HEK293T (cell line): ENCODE measurements around the gene IFT88.

Experiments
- ARNT ChIP-seq: fragments of 450-650 bp; IDR thresholded peaks from 2 replicates; pipeline ENCODE4 v1.6.1; 2017; ENCODE audit warnings: mild to moderate bottlenecking
- BHLHE40 ChIP-seq: fragments of 450-650 bp; IDR thresholded peaks from 2 replicates; pipeline ENCODE4 v1.6.1; 2016; ENCODE audit warnings: mild to moderate bottlenecking, moderate library complexity, borderline replicate concordance
- CTBP1 ChIP-seq: fragments of 450-650 bp; IDR thresholded peaks from 2 replicates; pipeline ENCODE4 v1.6.1; 2016; ENCODE audit warnings: borderline replicate concordance
- ELF4 ChIP-seq: fragments of 450-650 bp; IDR thresholded peaks from 2 replicates; pipeline ENCODE4 v1.6.1; 2017; ENCODE audit warnings: antibody characterized with exemption
- FOXA1 ChIP-seq: fragments of 450-650 bp; IDR thresholded peaks from 2 replicates; pipeline ENCODE4 v1.6.1; 2016; ENCODE audit warnings: mild to moderate bottlenecking
- FOXM1 ChIP-seq: fragments of 450-650 bp; IDR thresholded peaks from 2 replicates; pipeline ENCODE4 v1.6.1; 2017; ENCODE audit warnings: mild to moderate bottlenecking, borderline replicate concordance
- LEF1 ChIP-seq: fragments of 450-650 bp; IDR thresholded peaks from 2 replicates; pipeline ENCODE4 v1.6.1; 2017; ENCODE audit warnings: mild to moderate bottlenecking, borderline replicate concordance
- NFRKB ChIP-seq: fragments of 450-650 bp; IDR thresholded peaks from 2 replicates; pipeline ENCODE4 v1.6.1; 2016; ENCODE audit warnings: mild to moderate bottlenecking, moderate library complexity
- SP1 ChIP-seq: fragments of 450-650 bp; IDR thresholded peaks from 2 replicates; pipeline ENCODE4 v1.6.1; 2017
- SUZ12 ChIP-seq: fragments of 450-650 bp; IDR thresholded peaks from 2 replicates; pipeline ENCODE4 v1.6.1; 2016; ENCODE audit warnings: mild to moderate bottlenecking
- ZNF384 ChIP-seq: fragments of 450-650 bp; IDR thresholded peaks from 2 replicates; pipeline ENCODE4 v1.6.1; 2016

GRCh38 chr13:20700288-20700687, 133.3 kb downstream of the IFT88 start:
- TF ChIP-seq CTBP1 (no peak), SUZ12 (no peak), LEF1 (no peak), ZNF384 (no peak), SP1 (no peak), ELF4 (no peak), FOXM1 (no peak), NFRKB (no peak), FOXA1 (no peak), ARNT (no peak), BHLHE40 (no peak)
